Measurements from ENCODE around the gene FAM107B. TPM values are rescaled to one million over a fixed set of nuclear protein-coding genes. Genes with fewer than 3 reads are reported as not detected.

FAM107B gene
- total and polyA plus RNA-seq, 12 donors: 16.0 to 81.7 (median 50.5) TPM

DNA sequence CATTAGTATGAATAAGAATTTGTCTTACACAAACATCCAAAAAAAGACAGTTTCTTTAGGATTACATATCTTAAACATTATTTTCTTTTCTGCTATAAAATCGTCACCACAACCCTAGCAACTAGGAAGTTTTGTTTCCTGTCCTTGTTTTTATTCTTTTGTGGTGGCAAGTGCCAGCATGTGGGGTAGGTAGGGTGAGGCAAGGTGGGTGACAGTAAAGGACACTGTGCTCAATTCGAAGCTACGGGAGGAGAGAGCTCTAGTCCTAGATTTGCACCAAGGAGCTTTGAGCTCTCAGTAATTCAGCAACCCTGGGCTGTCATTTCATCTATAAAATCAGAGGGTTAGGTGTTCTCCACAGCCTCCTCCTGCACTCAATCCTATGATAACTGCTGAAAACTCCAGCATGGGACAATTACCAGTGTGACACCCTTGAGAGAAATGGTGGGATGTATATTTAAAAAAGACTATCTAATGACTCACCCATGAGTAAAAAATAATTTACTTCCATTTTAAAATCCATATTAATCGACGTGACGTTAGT is 187.1 kb downstream of the FAM107B start:
- peaks cover 6 to 14% of the 10 kb centered on the region in 2 donors for H3K4me1 ChIP-seq (replicated peaks in 1 of 2)
- 58 to 71% (median 65%) methylated on average over 6 of the region's 6 CpGs for WGBS, 4 donors

DNA sequence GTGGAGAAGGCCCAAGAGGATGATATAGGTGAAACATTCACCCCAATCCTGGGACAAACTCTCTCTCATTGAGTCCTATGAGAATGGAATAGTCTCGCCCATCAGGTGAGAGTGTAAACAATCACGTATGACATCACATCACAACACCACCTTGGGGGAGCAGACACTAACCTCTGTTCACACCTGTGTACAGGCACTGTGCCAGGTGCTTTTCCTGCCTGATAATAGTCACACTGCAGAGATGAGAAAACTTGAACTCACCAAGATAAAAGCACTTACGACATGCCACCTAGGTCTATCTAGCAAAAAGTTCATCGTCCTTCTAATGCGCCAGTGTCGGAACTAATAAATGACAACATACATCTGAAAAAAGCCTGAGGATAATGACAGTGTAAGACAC is 187.8 kb downstream of the FAM107B start:
- no peak for DNase-seq
- TF ChIP-seq, protein P1, sequence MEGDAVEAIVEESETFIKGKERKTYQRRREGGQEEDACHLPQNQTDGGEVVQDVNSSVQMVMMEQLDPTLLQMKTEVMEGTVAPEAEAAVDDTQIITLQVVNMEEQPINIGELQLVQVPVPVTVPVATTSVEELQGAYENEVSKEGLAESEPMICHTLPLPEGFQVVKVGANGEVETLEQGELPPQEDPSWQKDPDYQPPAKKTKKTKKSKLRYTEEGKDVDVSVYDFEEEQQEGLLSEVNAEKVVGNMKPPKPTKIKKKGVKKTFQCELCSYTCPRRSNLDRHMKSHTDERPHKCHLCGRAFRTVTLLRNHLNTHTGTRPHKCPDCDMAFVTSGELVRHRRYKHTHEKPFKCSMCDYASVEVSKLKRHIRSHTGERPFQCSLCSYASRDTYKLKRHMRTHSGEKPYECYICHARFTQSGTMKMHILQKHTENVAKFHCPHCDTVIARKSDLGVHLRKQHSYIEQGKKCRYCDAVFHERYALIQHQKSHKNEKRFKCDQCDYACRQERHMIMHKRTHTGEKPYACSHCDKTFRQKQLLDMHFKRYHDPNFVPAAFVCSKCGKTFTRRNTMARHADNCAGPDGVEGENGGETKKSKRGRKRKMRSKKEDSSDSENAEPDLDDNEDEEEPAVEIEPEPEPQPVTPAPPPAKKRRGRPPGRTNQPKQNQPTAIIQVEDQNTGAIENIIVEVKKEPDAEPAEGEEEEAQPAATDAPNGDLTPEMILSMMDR (IDR thresholded peaks at IDR 0.05): no peak
- no peak for TF ChIP-seq POLR2A (IDR thresholded peaks at IDR 0.05)
- H3K4me1 ChIP-seq (replicated peaks in 1 of 2): peaks cover 6 to 14% of the 10 kb centered on the region in 2 donors
- H3K36me3 ChIP-seq (replicated peaks in 1 of 2): no peaks in the 10 kb centered on the region
- 90 to 96% (median 92%) methylated on average over 6 of the region's 6 CpGs for WGBS, 4 donors
- no peaks in the 10 kb centered on the region for H3K27me3 ChIP-seq
- no peak overlapping the region for H3K27ac ChIP-seq
- H3K4me3 ChIP-seq: no peak overlapping the region
- no peaks in the 10 kb centered on the region for H3K9me3 ChIP-seq (replicated peaks in 1 of 3)
- intact Hi-C loops (cut with DNase I): no loop called here

More for the DNA sequence above, 187.1 kb downstream of the FAM107B start:
- no peak for DNase-seq
- no peaks in the 10 kb centered on the region for H3K36me3 ChIP-seq (replicated peaks in 1 of 2)
- TF ChIP-seq, protein P1 (IDR thresholded peaks at IDR 0.05): no peak
- no peak for TF ChIP-seq POLR2A (IDR thresholded peaks at IDR 0.05)
- no peak overlapping the region for H3K4me3 ChIP-seq
- intact Hi-C loops (cut with DNase I): no loop called here
- no peaks in the 10 kb centered on the region for H3K9me3 ChIP-seq (replicated peaks in 1 of 3)
- peak overlapping the region in 2 of 5 donors; percentile 45 to 46 for H3K27ac ChIP-seq
- H3K27me3 ChIP-seq: no peaks in the 10 kb centered on the region

DNA sequence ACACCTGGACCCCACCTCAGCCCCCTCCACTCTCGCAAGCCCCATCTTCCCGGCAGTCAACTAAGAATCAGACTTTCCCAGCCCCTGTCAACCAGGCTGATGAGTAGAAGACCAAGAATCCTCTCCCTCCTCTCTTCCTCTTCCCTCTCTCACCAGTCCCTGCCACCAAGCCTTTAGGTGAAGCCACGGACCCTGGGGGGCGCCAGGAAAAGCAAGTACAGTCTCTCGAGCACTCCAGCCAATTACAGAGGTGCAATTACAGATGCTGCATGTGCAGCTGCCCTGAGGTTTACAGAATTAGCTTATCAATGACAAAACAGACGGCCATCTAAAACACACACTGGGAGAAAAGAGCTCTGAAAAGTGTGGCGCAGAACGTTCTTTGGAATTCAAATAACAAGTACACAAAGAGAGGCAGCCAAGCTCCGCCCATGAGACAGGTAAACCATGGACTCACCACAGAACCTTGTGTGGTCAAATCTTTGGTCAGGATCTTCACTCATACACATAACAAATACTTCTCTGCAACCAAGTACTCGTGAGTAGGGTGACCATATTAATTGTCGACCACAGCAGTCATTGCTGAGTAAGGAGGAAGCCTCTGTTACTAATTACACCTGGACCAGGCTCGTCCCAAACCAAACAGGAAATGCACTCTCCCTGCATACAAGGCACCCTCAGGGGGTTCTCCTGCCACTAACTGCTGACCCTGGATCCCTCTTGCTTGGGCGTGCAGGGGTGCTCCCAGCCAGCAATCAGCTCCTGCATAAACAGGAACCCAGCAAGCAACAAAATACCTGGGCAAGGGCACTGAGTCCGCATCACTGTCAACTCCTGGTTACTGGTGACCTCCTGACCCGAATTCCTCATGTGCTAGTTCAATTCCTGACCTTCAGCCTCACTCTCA is 189.2 kb downstream of the FAM107B start:
- no peaks in the 10 kb centered on the region for H3K27me3 ChIP-seq
- no peaks in the 10 kb centered on the region for H3K36me3 ChIP-seq (replicated peaks in 1 of 2)
- no peak overlapping the region for H3K27ac ChIP-seq
- no peak for DNase-seq
- intact Hi-C loops (cut with DNase I): no loop called here
- H3K4me1 ChIP-seq (replicated peaks in 1 of 2): peaks cover 6 to 14% of the 10 kb centered on the region in 2 donors
- no peak for TF ChIP-seq POLR2A (IDR thresholded peaks at IDR 0.05)
- TF ChIP-seq, protein P1 (IDR thresholded peaks at IDR 0.05): no peak
- H3K9me3 ChIP-seq (replicated peaks in 1 of 3): no peaks in the 10 kb centered on the region
- 84 to 90% (median 86%) methylated on average over 15 of the region's 15 CpGs for WGBS, 4 donors
- no peak overlapping the region for H3K4me3 ChIP-seq

DNA sequence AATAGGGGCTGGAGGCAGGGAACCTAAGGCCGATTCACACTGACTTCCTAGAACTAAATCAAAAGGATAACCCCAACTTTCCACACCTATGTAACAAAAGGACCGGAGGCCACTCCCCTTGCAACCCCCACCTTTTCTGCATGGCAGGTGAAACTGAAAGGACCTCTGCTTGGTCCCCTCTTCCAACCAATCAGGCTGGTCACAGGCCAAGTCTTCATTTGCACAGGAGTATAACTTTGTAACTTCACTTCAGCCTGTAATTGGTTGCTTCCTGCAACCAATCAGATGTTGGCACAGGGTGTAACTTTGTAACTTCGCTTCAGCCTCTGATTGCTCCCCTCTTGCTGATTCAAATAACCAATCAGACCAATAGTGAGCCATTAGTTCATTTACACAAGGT is 190.0 kb downstream of the FAM107B start:
- H3K4me1 ChIP-seq (replicated peaks in 1 of 2): peaks cover 6 to 17% of the 10 kb centered on the region in 2 donors
- DNase-seq: no peak
- no peak overlapping the region for H3K4me3 ChIP-seq
- no peaks in the 10 kb centered on the region for H3K36me3 ChIP-seq (replicated peaks in 1 of 2)
- TF ChIP-seq POLR2A (IDR thresholded peaks at IDR 0.05): no peak
- TF ChIP-seq, protein P1 (IDR thresholded peaks at IDR 0.05): no peak
- no peak overlapping the region for H3K27ac ChIP-seq
- intact Hi-C loops (cut with DNase I): no loop called here
- no peaks in the 10 kb centered on the region for H3K9me3 ChIP-seq (replicated peaks in 1 of 3)
- 88 to 99% (median 95%) methylated on average over 3 of the region's 3 CpGs for WGBS, 4 donors
- no peaks in the 10 kb centered on the region for H3K27me3 ChIP-seq

Data from adrenal gland (tissue), 12 donors.